Heart left ventricle (tissue), 16 donors: ENCODE measurements around the gene SMIM10L2A. TPM values are rescaled to one million over a fixed set of nuclear protein-coding genes. Genes with fewer than 3 reads are reported as not detected.
"Not testable (repeated sequence)": the region's sequence is repeated elsewhere in the genome, so short reads cannot be mapped to it uniquely, and the experiment has no call there.

ENCODE experiments used
- ATAC-seq, 4 donors: fragments of 200-7000 bp; cut with Tn5 transposase; one replicate each; pipeline ENCODE4 v1.9.1; 2020 to 2022; ENCODE audit warnings: moderate library complexity in 4 of 4, mild to moderate bottlenecking in 3 of 4, moderate number of reproducible peaks in 1 of 4
- DNase-seq, 5 donors: peaks; one replicate each; pipeline ENCODE4 v3.0.0-alpha.2; 2020
- H3K27ac ChIP-seq, 12 donors: fragments of 200-600 bp; sonication (generic) in 4 of 12; one replicate each; pipeline versions ENCODE4 v1.5.0 to v1.8.0; 2016 to 2022; ENCODE audit warnings: mild to moderate bottlenecking in 2 of 12
- H3K27me3 ChIP-seq, 9 donors: fragments of 200-600 bp; sonication (generic) in 2 of 9; one replicate each; pipeline versions ENCODE4 v1.5.1 to v1.8.0; 2016 to 2022; ENCODE audit warnings: mild to moderate bottlenecking in 3 of 9
- H3K36me3 ChIP-seq, 9 donors: fragments of 200-600 bp; sonication (generic) in 2 of 9; one replicate each; pipeline versions ENCODE4 v1.5.0 to v1.8.0; 2018 to 2022; ENCODE audit warnings: mild to moderate bottlenecking in 2 of 9
- H3K4me1 ChIP-seq, 12 donors: fragments of 200-600 bp; sonication (generic) in 4 of 12; one replicate each; pipeline versions ENCODE4 v1.5.0 to v1.8.0; 2016 to 2022; ENCODE audit warnings: mild to moderate bottlenecking in 3 of 12
- H3K4me3 ChIP-seq, 12 donors: fragments of 200-600 bp; sonication (generic) in 4 of 12; one replicate each; pipeline versions ENCODE4 v1.5.0 to v1.8.0; 2017 to 2022; ENCODE audit warnings: mild to moderate bottlenecking in 9 of 12, moderate library complexity in 4 of 12
- H3K9me3 ChIP-seq, 12 donors: fragments of 200-600 bp; sonication (generic) in 4 of 12; one replicate each; pipeline versions ENCODE4 v1.5.0 to v1.8.0; 2016 to 2022; ENCODE audit warnings: mild to moderate bottlenecking in 1 of 12
- POLR2A ChIP-seq, 2 donors: fragments of 450-650 bp; IDR thresholded peaks; one replicate each; pipeline ENCODE4 v1.6.1; 2017; ENCODE audit warnings: antibody characterized with exemption in 2 of 2, mild to moderate bottlenecking in 2 of 2, moderate library complexity in 2 of 2
- WGBS, 4 donors: extraction: QIAGEN DNeasy Blood & Tissue Kit in 2 of 4; methylation state at CpG; one replicate each; pipeline versions ENCODE4 v1.1.5 to v1.1.7; 2013 to 2018; 5-methylcytosine and 5-hydroxymethylcytosine counted together
- intact Hi-C, 10 donors: fragments of 100-400 bp; cut with DNase I; formaldehyde crosslinking; loops; one replicate each; pipeline versions ENCODE4 v1.11.1 to v1.14.2; 2022
- polyA plus RNA-seq, 2 donors: library from polyadenylated mRNA; stranded (reverse); fragments of 200-250 nt; gene quantifications; one replicate each; pipeline ENCODE4 v1.2.3, GENCODE V29; 2013
- total RNA-seq, 9 donors: library from RNA; depleted of rRNA in 2 of 9; stranded (reverse); fragments of >200 nt in 2 of 9; fragmentation: NEBNext Ultra II Directional in 3 of 9; extraction: Animal tissue kit (Norgen Biotek cat#: 25700) in 3 of 9; gene quantifications; one replicate each; pipeline versions ENCODE4 v1.1.0 to v1.2.4, GENCODE V29; 2016 to 2023
- TF ChIP-seq, protein P1 (sequence below), 12 donors: fragments of 200-600 bp; sonication (generic) in 4 of 12; IDR thresholded peaks; one replicate each; pipeline versions ENCODE4 v1.5.0 to v1.8.0; 2018 to 2022; ENCODE audit warnings: antibody characterized with exemption in 12 of 12, mild to moderate bottlenecking in 5 of 12
- donor health status: ischemic (EF 13 %, LVEDD 7.1; RV severe dilation, severe dysfunction).
- donor health status: healthy with polysubstance abuse.
- donor health status: DM: no; HTN: yes; CAD: no.
- donor health status: DM: no; HTN: no; CAD: no.
- donor health status: ischemic (EF 25% LVEDD 6.9; RV normal size, moderate dysfunction).
- donor health status: ischemic (EF 25% LVEDD 5.7; RV mildly dilated, moderate dysfunction).
- donor health status: healthy.
- donor health status: DM: yes; HTN: yes; CAD: no.
- donor health status: ischemic (EF 35%, LVEDD 5.7; RV mildly dilated, moderate dysfunction).
- donor health status: nonischemic (EF 11% LVEDD 7.7; RV severe dilation, severe dysfunction).
- donor health status: DM: yes; HTN: yes; CAD: no.
- donor health status: PGD.
- donor health status: ischemic (EF 29% LVEDD 5.4; RV normal size, mild dysfunction).
- donor health status: nonischemic (EF 23%, LVEDD 6.1; RV moderate dilation, normal function).

SMIM10L2A gene
- total and polyA plus RNA-seq, 11 donors = 0.37 to 2.7 (median 1.3) TPM

DNA sequence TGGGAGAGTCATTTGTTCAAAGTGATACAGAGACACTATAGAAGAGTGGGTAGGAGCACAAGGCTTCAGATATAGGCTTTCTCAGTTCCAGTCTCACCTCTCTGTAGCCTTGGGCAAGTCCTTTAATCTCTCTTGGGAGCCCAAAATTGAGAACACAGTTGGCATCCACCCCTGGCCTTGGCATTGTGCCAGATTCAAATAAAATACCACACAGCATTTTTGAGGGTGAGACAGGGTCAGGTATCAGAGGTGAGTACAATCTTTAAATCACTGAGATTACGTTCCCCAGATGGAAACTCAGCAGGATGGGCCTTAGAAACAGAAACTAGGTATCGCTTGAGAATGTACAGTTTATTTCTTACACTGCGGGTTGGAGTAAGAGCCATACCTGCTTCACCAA lies 25.2 kb upstream of the SMIM10L2A start:
- Histone ChIP-seq H3K9me3 (no peaks in the 10 kb centered on the region), H3K4me1 (no peaks in the 10 kb centered on the region), H3K27me3 (no peaks in the 10 kb centered on the region), H3K36me3 (no peaks in the 10 kb centered on the region), H3K4me3 (no peak overlapping the region), H3K27ac (no peak overlapping the region)
- intact Hi-C loops = no loop called here
- DNase-seq (no peak), ATAC-seq (no peak)
- TF ChIP-seq, protein P1, sequence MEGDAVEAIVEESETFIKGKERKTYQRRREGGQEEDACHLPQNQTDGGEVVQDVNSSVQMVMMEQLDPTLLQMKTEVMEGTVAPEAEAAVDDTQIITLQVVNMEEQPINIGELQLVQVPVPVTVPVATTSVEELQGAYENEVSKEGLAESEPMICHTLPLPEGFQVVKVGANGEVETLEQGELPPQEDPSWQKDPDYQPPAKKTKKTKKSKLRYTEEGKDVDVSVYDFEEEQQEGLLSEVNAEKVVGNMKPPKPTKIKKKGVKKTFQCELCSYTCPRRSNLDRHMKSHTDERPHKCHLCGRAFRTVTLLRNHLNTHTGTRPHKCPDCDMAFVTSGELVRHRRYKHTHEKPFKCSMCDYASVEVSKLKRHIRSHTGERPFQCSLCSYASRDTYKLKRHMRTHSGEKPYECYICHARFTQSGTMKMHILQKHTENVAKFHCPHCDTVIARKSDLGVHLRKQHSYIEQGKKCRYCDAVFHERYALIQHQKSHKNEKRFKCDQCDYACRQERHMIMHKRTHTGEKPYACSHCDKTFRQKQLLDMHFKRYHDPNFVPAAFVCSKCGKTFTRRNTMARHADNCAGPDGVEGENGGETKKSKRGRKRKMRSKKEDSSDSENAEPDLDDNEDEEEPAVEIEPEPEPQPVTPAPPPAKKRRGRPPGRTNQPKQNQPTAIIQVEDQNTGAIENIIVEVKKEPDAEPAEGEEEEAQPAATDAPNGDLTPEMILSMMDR (IDR thresholded peaks at IDR 0.05) = no peak
- TF ChIP-seq POLR2A (IDR thresholded peaks at IDR 0.05) = no peak
- WGBS, 4 donors = 86 to 98% (median 92%) methylated on average over 3 of the region's 3 CpGs

DNA sequence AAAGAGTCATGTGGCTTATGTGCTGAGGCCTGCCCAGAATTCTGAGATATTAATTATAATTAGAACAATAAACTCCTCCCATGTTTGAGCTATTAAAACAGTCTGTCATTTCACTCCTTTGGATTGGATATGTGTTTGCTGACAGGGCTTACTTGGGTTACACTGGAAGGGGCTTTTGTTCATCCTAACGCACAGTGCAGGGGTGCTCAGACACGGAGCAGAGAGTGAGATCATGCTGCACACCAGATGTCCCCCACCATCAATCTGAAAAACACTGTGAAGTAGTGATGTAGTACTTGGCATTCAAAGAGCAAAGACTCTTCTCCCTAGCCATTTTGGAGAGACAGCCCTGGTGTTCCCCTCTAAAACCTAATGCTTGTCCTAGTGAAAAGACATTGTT lies 24.1 kb upstream of the SMIM10L2A start:
- no peaks in the 10 kb centered on the region for H3K4me1 ChIP-seq
- TF ChIP-seq POLR2A (IDR thresholded peaks at IDR 0.05) = no peak
- TF ChIP-seq, protein P1 (IDR thresholded peaks at IDR 0.05) = no peak
- ATAC-seq (no peak), DNase-seq (no peak)
- intact Hi-C loops = no loop called here
- WGBS, 4 donors = 64 to 96% (median 86%) methylated on average over 2 of the region's 2 CpGs
- no peak overlapping the region for H3K27ac ChIP-seq
- no peak overlapping the region for H3K4me3 ChIP-seq
- H3K9me3 ChIP-seq = no peaks in the 10 kb centered on the region
- no peaks in the 10 kb centered on the region for H3K36me3 ChIP-seq
- no peaks in the 10 kb centered on the region for H3K27me3 ChIP-seq

DNA sequence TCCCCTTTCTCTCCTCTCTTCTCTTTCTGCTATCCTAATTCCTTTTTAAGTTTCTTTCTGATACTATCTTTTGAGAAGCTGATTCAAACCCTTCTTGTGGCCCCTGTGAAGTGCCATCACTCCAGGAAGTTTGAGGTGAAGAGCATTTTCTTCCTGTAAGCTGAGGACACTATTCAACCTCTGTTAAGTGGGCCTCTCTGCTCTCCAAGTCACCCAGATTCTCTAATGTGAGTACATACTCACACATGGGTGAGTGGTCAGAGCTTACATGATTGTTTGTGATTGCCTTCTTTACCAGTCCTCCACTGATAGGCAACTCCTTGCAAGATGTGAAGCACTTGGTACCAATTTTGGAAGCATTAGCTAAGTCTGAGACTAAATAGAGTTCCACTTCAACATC lies 18.4 kb upstream of the SMIM10L2A start:
- intact Hi-C loops = no loop called here
- no peak overlapping the region for H3K4me3 ChIP-seq
- H3K27ac ChIP-seq = no peak overlapping the region
- no peak for ATAC-seq
- H3K4me1 ChIP-seq = no peaks in the 10 kb centered on the region
- no peaks in the 10 kb centered on the region for H3K9me3 ChIP-seq
- TF ChIP-seq, protein P1 (IDR thresholded peaks at IDR 0.05) = no peak
- TF ChIP-seq POLR2A (IDR thresholded peaks at IDR 0.05) = no peak
- DNase-seq = no peak
- no peaks in the 10 kb centered on the region for H3K36me3 ChIP-seq
- H3K27me3 ChIP-seq = peaks cover 0 to 19% (median 0%) of the 10 kb centered on the region in 9 donors

DNA sequence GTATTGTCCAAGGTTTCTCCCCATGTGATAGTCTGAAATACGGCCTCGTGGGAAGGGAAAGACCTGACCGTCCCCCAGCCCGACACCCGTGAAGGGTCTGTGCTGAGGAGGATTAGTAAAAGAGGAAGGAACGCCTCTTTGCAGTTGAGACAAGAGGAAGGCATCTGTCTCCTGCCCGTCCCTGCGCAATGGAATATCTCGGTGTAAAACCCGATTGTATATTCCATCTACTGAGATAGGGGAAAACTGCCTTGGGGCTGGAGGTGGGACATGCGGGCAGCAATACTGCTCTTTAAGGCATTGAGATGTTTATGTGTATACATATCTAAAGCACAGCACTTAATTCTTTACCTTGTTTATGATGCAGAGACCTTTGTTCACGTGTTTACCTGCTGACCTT lies 15.3 kb upstream of the SMIM10L2A start:
- H3K36me3 ChIP-seq, intact Hi-C loops, H3K27ac ChIP-seq, H3K4me1 ChIP-seq, H3K4me3 ChIP-seq, ATAC-seq, H3K9me3 ChIP-seq, DNase-seq: not testable (repeated sequence)
- WGBS, 4 donors = 27 to 41% (median 35%) methylated on average over 10 to 12 of the region's 12 CpGs
- peaks cover 0 to 19% (median 0%) of the 10 kb centered on the region in 9 donors for H3K27me3 ChIP-seq

DNA sequence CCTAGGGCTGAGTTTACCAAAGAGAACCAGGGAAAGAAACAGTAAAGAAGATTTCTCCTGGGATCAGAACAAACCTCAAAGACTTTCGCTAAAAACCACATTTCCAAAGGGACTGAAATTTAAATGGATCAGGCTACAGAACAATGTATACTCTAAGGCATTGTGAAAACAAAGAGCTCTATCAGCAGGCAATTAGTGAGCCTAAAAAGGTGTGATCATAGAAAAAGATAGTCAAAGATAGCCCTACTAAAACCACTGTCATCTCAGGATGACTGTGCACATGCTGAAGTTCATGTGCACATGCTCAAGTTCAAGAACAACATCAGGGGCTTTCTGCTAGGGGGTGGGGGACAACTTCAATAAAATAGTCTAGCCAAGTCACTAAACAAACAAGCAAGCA lies 12.9 kb upstream of the SMIM10L2A start:
- DNase-seq (no peak), ATAC-seq (no peak)
- WGBS, 4 donors = 59 to 92% (median 81%) methylated on average over 1 of the region's 1 CpG
- no peak for TF ChIP-seq POLR2A (IDR thresholded peaks at IDR 0.05)
- TF ChIP-seq, protein P1 (IDR thresholded peaks at IDR 0.05) = no peak
- Histone ChIP-seq H3K27ac (no peak overlapping the region), H3K4me1 (no peaks in the 10 kb centered on the region), H3K9me3 (no peaks in the 10 kb centered on the region), H3K4me3 (no peak overlapping the region), H3K36me3 (no peaks in the 10 kb centered on the region), H3K27me3 (peaks cover 0 to 15% (median 0%) of the 10 kb centered on the region in 9 donors)
- intact Hi-C loops = no loop called here
